ENCODE data around the gene EGF.
A peak's percentile ranks its signal among the peaks of the same experiment; 100 is the strongest.
"Not testable (repeated sequence)": the region's sequence is repeated elsewhere in the genome, so short reads cannot be mapped to it uniquely, and the experiment has no call there.

Gene EGF

DNA sequence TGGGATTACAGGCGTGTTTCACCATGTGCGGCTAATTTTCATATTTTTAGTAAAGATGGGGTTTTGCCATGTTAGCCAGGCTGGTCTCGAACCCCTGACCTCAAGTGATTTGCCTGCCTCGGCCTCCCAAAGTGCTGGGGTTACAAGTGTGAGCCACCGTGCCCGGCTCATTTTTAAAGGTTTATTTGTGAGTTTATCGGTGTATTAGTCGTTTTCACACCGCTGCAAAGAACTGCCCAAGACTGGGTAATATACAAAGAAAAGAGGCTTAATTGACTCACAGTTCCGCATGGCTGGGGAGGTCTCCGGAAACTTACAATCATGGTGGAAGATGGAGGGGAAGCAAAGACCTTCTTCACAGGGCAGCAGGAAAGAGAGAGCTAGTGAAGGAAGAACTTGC, 126.5 kb downstream of the EGF start:
- not testable (repeated sequence) for DNase-seq (ENCODE audit: low spot score)

DNA sequence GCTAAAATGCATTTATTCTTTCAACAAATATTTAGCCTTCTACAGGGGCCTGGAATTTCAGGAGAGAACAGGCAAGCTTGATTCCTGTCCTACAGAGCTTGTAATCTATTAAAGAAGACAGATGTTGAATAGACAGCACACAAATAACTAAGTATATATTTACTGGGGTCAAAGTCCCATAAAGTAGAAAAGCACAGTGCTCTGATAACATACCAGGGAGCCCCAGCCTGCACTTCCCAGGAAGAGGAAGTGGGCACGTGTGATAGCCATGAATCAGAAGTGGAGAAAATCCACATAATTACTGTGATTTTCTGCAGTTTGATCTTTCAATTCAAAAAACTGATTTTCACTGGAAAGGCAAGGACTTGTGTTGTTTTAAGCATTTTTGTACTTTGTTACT, 129.1 kb downstream of the EGF start:
- no peak for DNase-seq (ENCODE audit: low spot score)

DNA sequence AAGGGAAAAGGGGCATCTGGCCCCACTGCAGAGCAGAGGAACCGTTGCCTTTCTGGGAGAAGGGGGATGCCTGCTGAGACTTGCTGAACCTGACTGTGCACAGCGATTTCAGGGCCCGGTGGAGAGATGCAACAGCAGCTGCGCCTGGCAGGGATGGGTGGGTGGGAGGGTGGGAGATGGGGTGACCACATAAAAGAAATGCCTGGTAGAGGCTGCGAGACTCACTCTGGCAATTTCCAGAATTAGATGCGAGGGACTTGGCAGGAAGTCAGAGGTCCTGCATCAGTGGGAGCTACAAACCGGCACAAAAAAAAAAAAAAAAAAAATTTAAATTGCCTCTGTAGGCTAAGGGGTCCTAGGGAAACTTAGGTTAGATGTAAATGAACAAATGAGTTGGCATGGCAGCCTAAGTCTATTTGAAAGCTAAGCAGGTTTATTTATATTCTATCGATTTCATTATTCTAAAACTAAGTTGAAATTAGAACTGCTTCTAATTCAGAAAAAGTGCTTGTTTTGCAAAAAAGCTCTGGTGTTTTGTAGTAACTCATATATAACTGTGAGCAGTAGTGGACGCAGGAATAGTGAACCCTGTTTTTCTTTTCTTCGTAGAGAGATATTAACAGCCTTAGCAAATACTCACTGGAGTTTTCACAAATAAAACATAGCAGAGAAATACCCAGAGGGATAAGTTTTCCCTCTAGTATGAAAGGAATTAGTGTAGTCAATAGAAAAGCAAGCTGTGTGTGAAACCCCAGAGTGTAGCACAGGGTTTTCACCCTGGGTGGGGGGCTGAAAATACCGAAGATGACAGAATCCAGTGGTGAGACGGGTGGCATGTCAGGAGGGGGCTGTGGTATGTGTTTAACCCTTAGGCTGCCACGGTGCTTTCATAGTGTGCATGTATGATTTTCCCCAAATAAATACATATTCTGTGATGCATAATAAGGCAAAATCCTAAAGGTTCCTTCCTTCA, 130.1 kb downstream of the EGF start:
- DNase-seq (ENCODE audit: low spot score): no peak

DNA sequence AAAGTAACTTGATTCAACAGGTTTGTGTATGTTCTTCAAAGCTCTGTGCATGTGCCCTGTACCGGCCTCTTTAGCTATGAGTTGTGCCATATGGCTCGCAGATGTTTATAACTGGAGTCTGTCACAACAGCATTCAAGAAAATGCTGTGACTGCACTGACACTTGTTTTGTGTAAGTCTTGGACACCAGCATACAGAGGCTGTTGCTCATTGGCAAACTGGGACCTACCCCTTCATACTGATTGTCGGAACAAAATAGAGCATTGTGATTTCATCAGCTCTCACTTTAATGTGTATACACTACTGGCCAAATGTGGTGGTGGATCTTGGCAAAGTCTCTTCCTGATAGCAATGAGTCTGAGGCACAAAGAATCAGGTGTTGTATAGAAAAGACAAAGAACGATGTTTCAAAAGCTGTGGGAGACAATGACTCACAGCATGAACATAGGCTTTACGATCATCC, 133.9 kb downstream of the EGF start:
- DNase-seq (ENCODE audit: low spot score): peak; percentile 90

DNA sequence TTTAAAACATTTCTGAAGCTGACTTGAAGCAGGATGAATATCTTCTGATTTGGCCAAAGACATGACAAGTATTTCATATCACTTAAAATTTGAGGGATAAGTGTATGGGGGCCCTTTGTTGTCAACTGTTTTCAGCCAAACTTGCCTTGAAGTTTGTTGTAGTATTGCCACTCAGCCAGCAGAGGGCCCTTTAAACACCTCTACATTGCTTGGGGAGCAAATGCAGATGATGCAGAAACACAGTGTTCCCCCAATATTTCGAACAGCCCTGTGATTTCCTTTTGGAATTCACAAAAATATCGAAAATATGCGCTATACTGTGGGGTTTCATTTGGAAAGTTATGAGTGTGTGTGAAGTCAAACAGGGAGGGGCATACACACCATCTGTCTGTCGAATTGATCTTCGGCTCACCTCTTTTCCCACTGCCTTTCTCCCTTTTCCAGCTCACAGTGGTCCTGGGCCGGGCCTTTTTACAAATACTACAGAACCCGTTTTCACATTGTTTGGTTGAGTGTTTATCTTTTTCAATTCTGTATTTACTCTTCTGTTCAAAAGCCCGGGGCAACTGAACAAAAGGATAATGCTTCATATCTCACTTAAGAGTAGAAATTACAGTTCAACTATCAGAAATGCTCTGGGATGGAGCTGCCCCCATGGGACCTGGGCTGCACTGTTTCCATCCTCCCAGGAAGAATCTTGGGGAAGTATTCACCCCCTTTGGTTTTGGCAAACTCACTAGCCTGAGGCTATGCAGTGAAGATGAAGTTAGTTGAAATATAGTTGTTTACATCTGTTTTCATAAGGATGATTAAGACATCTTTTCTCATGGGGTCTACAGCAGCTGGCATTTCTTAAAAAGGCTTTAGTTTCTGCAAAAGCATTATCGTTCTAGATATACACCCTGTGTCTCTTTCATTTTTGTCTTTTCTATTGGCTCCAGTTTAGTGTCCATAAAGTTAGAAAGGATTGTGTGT, 137.6 kb downstream of the EGF start:
- DNase-seq (ENCODE audit: low spot score): peak; percentile 79

DNA sequence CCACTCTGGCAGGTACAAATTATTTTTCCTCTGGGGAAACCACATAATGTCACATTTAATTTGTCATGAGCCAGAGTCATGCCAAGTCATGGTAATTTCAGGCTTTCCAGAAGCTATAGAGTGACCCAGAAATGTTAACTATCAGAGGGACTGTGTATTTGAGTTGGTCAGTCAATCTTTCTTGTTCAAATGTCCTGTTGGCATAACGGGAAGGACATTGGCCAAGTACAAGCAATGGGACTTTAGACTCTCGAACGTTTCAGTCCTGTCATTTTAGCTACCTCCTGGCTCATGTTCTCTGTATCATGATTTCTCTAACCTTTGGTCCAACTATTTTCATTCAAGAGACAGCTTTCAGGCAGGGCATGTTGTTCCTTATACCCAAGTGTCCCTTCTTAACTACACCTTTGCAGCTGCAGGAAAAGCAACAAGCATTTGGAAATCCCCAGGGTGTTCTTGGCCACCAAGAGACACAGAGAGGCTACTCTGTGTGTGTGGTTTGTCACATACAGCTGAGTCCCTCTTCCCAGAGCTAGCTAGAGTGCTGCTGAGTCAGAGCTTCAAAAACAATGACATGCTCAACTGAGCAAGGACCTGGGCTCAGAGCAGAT, 142.6 kb downstream of the EGF start:
- peak; percentile 90 for DNase-seq (ENCODE audit: low spot score)

DNA sequence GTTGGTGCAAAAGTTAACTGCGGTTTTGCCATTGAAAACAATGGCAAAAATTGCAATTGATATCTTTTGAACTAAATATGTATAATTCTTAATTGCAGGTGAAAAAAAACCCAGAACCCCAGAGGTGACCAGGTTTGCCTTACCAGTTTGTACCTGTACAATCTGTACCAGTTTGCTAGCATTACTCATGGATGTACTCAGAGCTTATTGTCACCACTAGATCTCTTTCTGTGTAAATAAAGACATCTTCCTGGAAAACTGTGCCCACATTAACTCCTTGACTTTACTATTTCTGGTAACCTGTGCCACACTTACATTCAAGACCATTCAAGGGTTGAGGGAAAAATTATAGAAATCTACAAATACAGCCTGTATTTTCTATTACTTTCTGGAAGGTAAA, 146.0 kb downstream of the EGF start:
- DNase-seq (ENCODE audit: low spot score): no peak

DNA sequence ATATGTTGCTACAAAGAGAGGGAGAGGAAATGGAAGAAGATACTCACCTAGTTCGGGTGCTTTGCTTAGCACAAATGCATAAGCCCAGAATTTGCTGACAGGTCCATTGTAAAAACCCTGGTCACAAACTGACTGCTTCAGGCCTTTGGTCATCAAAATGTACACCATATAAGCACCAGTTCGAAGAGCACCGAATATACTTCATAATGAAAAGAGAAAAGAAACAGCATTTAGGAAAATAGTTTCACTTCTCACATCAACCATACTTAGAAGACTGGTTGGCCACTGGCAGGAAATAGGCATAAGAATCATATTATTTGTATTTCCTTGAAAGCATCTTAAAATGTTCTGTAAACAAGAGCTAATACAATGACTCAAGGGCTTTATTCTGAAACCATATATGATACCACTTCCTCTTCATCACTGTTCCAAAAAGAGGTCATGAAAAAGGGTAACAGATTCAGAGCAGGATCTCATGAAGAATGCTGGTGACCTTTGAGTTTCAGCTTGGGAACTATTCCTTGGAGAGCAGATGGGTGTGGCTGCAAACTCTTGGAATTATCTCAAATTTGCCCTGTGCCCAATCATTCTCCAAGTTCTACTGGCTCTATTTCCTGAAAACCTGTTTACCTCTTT, 147.0 kb downstream of the EGF start:
- no peak for DNase-seq (ENCODE audit: low spot score)

DNA sequence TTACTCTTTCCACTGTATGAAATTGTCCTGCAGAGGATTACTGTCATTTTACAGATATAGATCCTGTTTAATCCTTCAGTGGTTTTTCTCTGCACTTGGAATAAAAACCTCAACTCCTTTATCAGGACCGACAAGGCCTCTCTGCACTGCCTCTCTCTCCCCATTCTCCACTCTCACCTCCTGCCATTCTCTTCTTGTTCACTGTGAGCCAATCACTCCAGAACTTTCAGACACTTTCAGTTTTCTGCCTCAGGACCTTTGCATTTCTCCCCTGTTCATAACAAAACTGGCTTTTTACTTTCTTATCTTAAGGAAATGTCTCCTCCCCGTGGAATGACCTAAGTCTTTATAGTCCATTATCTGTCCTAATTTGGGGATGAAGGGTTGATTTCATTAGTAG, 148.4 kb downstream of the EGF start:
- no peak for DNase-seq (ENCODE audit: low spot score)
